OCI-M2 (cell line): Measurements from ENCODE around the gene PTGIR.
"Not testable (repeated sequence)": the region's sequence is repeated elsewhere in the genome, so short reads cannot be mapped to it uniquely, and the experiment has no call there.

Source experiments
- DNase-seq: peaks from one replicate; lab custom pipeline; 2025; ENCODE audit not compliant: unreplicated experiment; lab: John Stamatoyannopoulos, UW

PTGIR gene

GRCh38 chr19:46639358-46640182, 14.7 kb upstream of the PTGIR start:
- DNase-seq = no peak

- no peak for DNase-seq
These were observed 12.3 kb upstream of the PTGIR start for GRCh38 chr19:46637224-46637623.

- DNase-seq = no peak
These were observed 11.3 kb upstream of the PTGIR start, which contains the start of gene GNG8 for GRCh38 chr19:46635920-46636761. Gene GNG8, minus strand, starts transcription at chr19:46636202. Its CDS starts 1,520 bp downstream, at chr19:46634682.

GRCh38 chr19:46634656-46635218, 9.8 kb upstream of the PTGIR start:
- no peak for DNase-seq

GRCh38 chr19:46634045-46634655, 9.3 kb upstream of the PTGIR start:
- peak; percentile 58 for DNase-seq

- no peak for DNase-seq
These were observed 8.2 kb upstream of the PTGIR start for GRCh38 chr19:46633130-46633529.

GRCh38 chr19:46631481-46631880, 6.6 kb upstream of the PTGIR start:
- DNase-seq = no peak

GRCh38 chr19:46630586-46631205, 5.8 kb upstream of the PTGIR start:
- DNase-seq = no peak

- no peak for DNase-seq
These were observed 4.7 kb upstream of the PTGIR start for GRCh38 chr19:46629546-46630025.

GRCh38 chr19:46628970-46629369, 4.1 kb upstream of the PTGIR start:
- not testable (repeated sequence) for DNase-seq

- no peak for DNase-seq
These were observed 1.6 kb upstream of the PTGIR start for GRCh38 chr19:46626446-46626845.

- DNase-seq = no peak
These were observed 842 bp upstream of the PTGIR start for GRCh38 chr19:46625731-46626130.

GRCh38 chr19:46623915-46624502, 880 bp downstream of the PTGIR start:
- no peak for DNase-seq

- DNase-seq = no peak
These were observed 2.8 kb downstream of the PTGIR start for GRCh38 chr19:46622118-46622446.

GRCh38 chr19:46621191-46622117, 3.4 kb downstream of the PTGIR start:
- no peak for DNase-seq

GRCh38 chr19:46620716-46621115, 4.2 kb downstream of the PTGIR start:
- DNase-seq = no peak

GRCh38 chr19:46620267-46620666, 4.6 kb downstream of the PTGIR start:
- DNase-seq = no peak

- no peak for DNase-seq
These were observed 6.1 kb downstream of the PTGIR start for GRCh38 chr19:46618670-46619231.

GRCh38 chr19:46617601-46618000, 7.3 kb downstream of the PTGIR start:
- no peak for DNase-seq
